ENCODE measurements around the gene BTN1A1. TPM values are rescaled to one million over a fixed set of nuclear protein-coding genes. Genes with fewer than 3 reads are reported as not detected.
"Not testable (repeated sequence)": the region's sequence is repeated elsewhere in the genome, so short reads cannot be mapped to it uniquely, and the experiment has no call there.

The BTN1A1 gene
- polyA plus RNA-seq, 1 donor (not counting 4 experiments of a cell fraction or from before 2014, with no cell fraction given) = not detected

DNA sequence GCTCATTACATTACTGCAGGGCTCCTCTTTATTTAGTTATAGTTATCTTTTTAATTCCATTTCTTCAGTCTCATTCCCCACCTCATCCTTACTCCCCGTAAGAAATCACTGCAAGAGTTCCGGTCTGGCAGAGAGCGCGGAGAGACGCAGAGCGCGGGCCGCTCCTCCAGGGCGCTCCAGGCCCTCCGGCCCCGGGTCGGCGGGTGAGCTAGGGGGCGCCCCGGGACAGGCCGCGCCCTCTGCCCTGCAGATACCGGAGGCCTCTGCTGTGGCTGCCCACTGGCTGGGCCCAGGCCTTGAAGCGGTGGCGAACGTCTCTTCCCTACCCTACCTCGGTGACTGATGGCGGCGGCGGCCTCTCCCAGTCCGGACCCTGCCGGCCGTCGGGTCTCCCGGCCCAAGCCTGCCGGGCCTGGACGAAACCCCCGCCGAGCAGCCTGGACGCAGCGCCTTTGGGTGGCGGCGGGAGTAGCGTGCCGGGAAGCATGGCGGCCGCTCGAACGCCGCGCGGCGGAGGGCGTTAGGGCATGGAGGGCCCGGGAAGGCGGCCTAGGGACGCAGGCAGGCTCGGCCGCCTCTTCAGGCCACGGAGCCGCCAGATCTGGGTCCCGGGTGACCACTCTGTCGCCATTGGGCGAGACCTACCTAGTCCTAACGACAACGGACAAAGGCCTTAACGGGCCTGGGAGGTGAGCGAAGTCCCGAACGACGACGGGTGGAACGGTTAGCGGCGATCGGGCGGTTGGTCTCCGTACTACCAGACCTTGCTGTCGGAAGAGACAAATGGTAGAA lies 21.7 kb downstream of the BTN1A1 start:
- H3K4me1 ChIP-seq (ENCODE audit: control insufficient read depth, extremely low read depth, insufficient read depth, low read length) = peaks cover 18% of the 10 kb centered on the region
- no peaks in the 10 kb centered on the region for H3K27me3 ChIP-seq (ENCODE audit: control insufficient read depth, extremely low read depth, insufficient read depth, low read length)
- peak overlapping the region; percentile 96 for H3K4me2 ChIP-seq (ENCODE audit: control insufficient read depth, extremely low read depth, insufficient read depth, low read depth, low read length)
- H3K9ac ChIP-seq (ENCODE audit: control insufficient read depth, extremely low read depth, insufficient read depth, low read length) = peak overlapping the region; percentile 77
- peak overlapping the region; percentile 42 to 87 (median 78) for H3K4me3 ChIP-seq (ENCODE audit: control insufficient read depth in 2 of 3, extremely low read depth in 1 of 3, insufficient read depth in 2 of 3, low read depth in 1 of 3, low read length in 3 of 3)
- FAIRE-seq (no peak), DNase-seq (ENCODE audit: low read depth, low spot score) (no peak)
- H3K27ac ChIP-seq (ENCODE audit: control insufficient read depth, insufficient read depth, low read length) = peak overlapping the region; percentile 80
- H3K9me3 ChIP-seq (ENCODE audit: control insufficient read depth, low read depth, low read length) = no peaks in the 10 kb centered on the region
- no peaks in the 10 kb centered on the region for H4K20me1 ChIP-seq (ENCODE audit: control insufficient read depth, extremely low read depth, insufficient read depth, low read length)
- TF ChIP-seq EZH2 (IDR thresholded peaks at IDR 0.05; ENCODE audit: low read length) = no peak
- TF ChIP-seq, protein P1, sequence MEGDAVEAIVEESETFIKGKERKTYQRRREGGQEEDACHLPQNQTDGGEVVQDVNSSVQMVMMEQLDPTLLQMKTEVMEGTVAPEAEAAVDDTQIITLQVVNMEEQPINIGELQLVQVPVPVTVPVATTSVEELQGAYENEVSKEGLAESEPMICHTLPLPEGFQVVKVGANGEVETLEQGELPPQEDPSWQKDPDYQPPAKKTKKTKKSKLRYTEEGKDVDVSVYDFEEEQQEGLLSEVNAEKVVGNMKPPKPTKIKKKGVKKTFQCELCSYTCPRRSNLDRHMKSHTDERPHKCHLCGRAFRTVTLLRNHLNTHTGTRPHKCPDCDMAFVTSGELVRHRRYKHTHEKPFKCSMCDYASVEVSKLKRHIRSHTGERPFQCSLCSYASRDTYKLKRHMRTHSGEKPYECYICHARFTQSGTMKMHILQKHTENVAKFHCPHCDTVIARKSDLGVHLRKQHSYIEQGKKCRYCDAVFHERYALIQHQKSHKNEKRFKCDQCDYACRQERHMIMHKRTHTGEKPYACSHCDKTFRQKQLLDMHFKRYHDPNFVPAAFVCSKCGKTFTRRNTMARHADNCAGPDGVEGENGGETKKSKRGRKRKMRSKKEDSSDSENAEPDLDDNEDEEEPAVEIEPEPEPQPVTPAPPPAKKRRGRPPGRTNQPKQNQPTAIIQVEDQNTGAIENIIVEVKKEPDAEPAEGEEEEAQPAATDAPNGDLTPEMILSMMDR (optimal IDR thresholded peaks at IDR 0.05 in 1 of 3, IDR thresholded peaks at IDR 0.05 in 1 of 3, conservative IDR thresholded peaks at IDR 0.05 in 1 of 3; ENCODE audit: extremely low read depth in 1 of 3, insufficient read depth in 2 of 3, low read length in 3 of 3) = peak in 2 of 3 experiments; percentile 31 to 46
- H2AFZ ChIP-seq (ENCODE audit: control insufficient read depth, low read length) = peak overlapping the region; percentile 95
- H3K79me2 ChIP-seq (ENCODE audit: control insufficient read depth, insufficient read depth, low read length) = no peaks in the 10 kb centered on the region
- no peaks in the 10 kb centered on the region for H3K9me1 ChIP-seq (ENCODE audit: control insufficient read depth, extremely low read depth, insufficient read depth, low read length)
- dilution Hi-C loops (cut with MboI; ENCODE audit: extremely low pct_ligation_motif_present, low sequenced_read_pairs) = no loop called here
- no peaks in the 10 kb centered on the region for H3K36me3 ChIP-seq (ENCODE audit: control insufficient read depth in 2 of 2, extremely low read depth in 1 of 2, insufficient read depth in 2 of 2, low read length in 2 of 2)

DNA sequence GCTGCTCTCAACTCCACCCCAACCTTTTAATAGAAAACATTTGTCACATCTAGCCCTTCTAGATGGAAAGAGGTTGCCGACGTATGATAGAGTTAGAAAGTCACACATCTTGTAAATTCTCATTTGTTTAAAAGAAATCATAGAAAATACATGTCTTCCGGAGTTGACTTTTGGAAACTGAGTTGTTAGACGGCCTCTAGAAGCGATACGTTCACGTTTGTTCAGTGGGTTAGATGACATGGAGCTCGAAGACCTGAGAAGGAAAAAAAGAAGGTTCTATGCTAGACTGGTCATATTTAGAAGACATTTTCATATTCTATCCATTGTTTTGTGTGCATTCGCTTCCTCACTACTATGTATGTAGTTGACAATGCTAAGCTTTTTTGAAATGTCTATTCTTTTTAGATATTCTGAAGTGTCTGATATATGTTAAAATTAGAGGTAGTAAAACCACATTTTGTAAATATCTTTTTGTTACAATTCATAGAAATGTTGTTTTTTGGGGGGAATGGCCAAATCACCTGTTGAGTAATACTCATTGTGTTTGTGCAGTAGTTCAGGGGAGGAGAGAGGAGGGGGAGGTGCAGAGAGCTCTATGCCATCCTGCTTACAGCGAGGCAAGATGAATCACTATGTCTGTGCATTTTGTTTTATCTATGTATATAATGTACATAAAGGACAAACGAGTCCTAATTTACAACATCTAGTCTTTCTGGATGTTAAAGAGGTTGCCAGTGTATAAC lies 22.6 kb downstream of the BTN1A1 start:
- H3K9ac ChIP-seq (ENCODE audit: control insufficient read depth, extremely low read depth, insufficient read depth, low read length); H3K9me1 ChIP-seq (ENCODE audit: control insufficient read depth, extremely low read depth, insufficient read depth, low read length); H3K9me3 ChIP-seq (ENCODE audit: control insufficient read depth, low read depth, low read length); H3K27me3 ChIP-seq (ENCODE audit: control insufficient read depth, extremely low read depth, insufficient read depth, low read length); H3K36me3 ChIP-seq (ENCODE audit: control insufficient read depth in 2 of 2, extremely low read depth in 1 of 2, insufficient read depth in 2 of 2, low read length in 2 of 2); H3K27ac ChIP-seq (ENCODE audit: control insufficient read depth, insufficient read depth, low read length); DNase-seq (ENCODE audit: low read depth, low spot score); H3K79me2 ChIP-seq (ENCODE audit: control insufficient read depth, insufficient read depth, low read length); H4K20me1 ChIP-seq (ENCODE audit: control insufficient read depth, extremely low read depth, insufficient read depth, low read length); FAIRE-seq; dilution Hi-C loops (cut with MboI; ENCODE audit: extremely low pct_ligation_motif_present, low sequenced_read_pairs): not testable (repeated sequence)
- Histone ChIP-seq H3K4me3 (ENCODE audit: control insufficient read depth in 2 of 3, extremely low read depth in 1 of 3, insufficient read depth in 2 of 3, low read depth in 1 of 3, low read length in 3 of 3) (peak overlapping the region; percentile 42 to 87 (median 78)), H3K4me2 (ENCODE audit: control insufficient read depth, extremely low read depth, insufficient read depth, low read depth, low read length) (peak overlapping the region; percentile 96), H3K4me1 (ENCODE audit: control insufficient read depth, extremely low read depth, insufficient read depth, low read length) (peaks cover 18% of the 10 kb centered on the region), H2AFZ (ENCODE audit: control insufficient read depth, low read length) (peak overlapping the region; percentile 95)

DNA sequence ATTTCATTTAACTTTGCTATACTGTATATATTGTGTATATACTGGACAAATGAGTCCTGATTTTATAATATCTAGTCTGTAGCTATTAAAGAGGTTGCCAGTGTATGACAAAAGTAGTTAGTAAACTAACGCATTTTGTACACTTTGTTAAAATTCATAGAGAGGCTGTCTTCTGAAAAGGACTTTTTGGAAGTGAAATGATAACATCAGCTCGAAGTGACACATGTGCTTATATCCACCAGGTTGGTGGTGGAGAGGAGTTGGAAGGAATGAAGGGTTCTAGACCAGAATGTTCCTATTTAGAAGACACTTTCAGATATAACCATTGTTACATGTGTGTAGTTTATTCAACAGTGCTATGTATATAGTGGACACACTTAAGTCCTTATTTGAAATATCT lies 24.2 kb downstream of the BTN1A1 start:
- not testable (repeated sequence) for H4K20me1 ChIP-seq (ENCODE audit: control insufficient read depth, extremely low read depth, insufficient read depth, low read length)

More for the DNA sequence above, 24.2 kb downstream of the BTN1A1 start:
- FAIRE-seq; H3K36me3 ChIP-seq (ENCODE audit: control insufficient read depth in 2 of 2, extremely low read depth in 1 of 2, insufficient read depth in 2 of 2, low read length in 2 of 2); H3K27ac ChIP-seq (ENCODE audit: control insufficient read depth, insufficient read depth, low read length); H3K4me3 ChIP-seq (ENCODE audit: control insufficient read depth in 2 of 3, extremely low read depth in 1 of 3, insufficient read depth in 2 of 3, low read depth in 1 of 3, low read length in 3 of 3); H3K9me3 ChIP-seq (ENCODE audit: control insufficient read depth, low read depth, low read length); H3K79me2 ChIP-seq (ENCODE audit: control insufficient read depth, insufficient read depth, low read length); H3K9ac ChIP-seq (ENCODE audit: control insufficient read depth, extremely low read depth, insufficient read depth, low read length); H3K4me2 ChIP-seq (ENCODE audit: control insufficient read depth, extremely low read depth, insufficient read depth, low read depth, low read length); H3K27me3 ChIP-seq (ENCODE audit: control insufficient read depth, extremely low read depth, insufficient read depth, low read length); H3K9me1 ChIP-seq (ENCODE audit: control insufficient read depth, extremely low read depth, insufficient read depth, low read length); dilution Hi-C loops (cut with MboI; ENCODE audit: extremely low pct_ligation_motif_present, low sequenced_read_pairs); DNase-seq (ENCODE audit: low read depth, low spot score); H2AFZ ChIP-seq (ENCODE audit: control insufficient read depth, low read length): not testable (repeated sequence)
- peaks cover 18% of the 10 kb centered on the region for H3K4me1 ChIP-seq (ENCODE audit: control insufficient read depth, extremely low read depth, insufficient read depth, low read length)

All from keratinocyte (primary cell).